Small intestine (tissue), 7 donors: ENCODE results near the gene SBNO2. TPM values are rescaled to one million over a fixed set of nuclear protein-coding genes. Genes with fewer than 3 reads are reported as not detected.
A peak's percentile ranks its signal among the peaks of the same experiment; 100 is the strongest.

ENCODE experiments used
- DNase-seq, 2 donors: peaks; one replicate each; pipeline versions ENCODE4 v3.0.0 to v3.0.0-alpha.2; 2013
- FAIRE-seq: peaks from 2 replicates; lab custom pipeline; 2012; peaks lifted over from hg19 to GRCh38; lab: Jason Lieb, UNC
- H3K27ac ChIP-seq, 3 donors: one replicate each; pipeline ENCODE4 v1.5.1; 2013; ENCODE audit warnings: low read length in 2 of 3, mild to moderate bottlenecking in 2 of 3, control low read depth in 1 of 3, inconsistent platforms in 1 of 3, low read depth in 1 of 3, moderate library complexity in 1 of 3
- H3K27me3 ChIP-seq, 3 donors: one replicate each; pipeline ENCODE4 v1.6.1; 2013; ENCODE audit warnings: low read length in 3 of 3, inconsistent platforms in 1 of 3; ENCODE audit not compliant: control insufficient read depth in 3 of 3, insufficient read depth in 3 of 3
- H3K36me3 ChIP-seq, 3 donors: one replicate each; pipeline ENCODE4 v1.6.1; 2013; ENCODE audit warnings: low read length in 3 of 3, inconsistent platforms in 1 of 3, low read depth in 1 of 3, mild to moderate bottlenecking in 1 of 3, moderate library complexity in 1 of 3; ENCODE audit not compliant: control insufficient read depth in 3 of 3, insufficient read depth in 2 of 3
- H3K4me1 ChIP-seq, 3 donors: one replicate each; pipeline ENCODE4 v1.6.1; 2013; ENCODE audit warnings: low read length in 2 of 3, inconsistent platforms in 1 of 3, low read depth in 1 of 3, mild to moderate bottlenecking in 1 of 3, moderate library complexity in 1 of 3; ENCODE audit not compliant: control insufficient read depth in 3 of 3, insufficient read depth in 2 of 3
- H3K4me3 ChIP-seq, 3 donors: one replicate each; pipeline ENCODE4 v1.5.1; 2013; ENCODE audit warnings: low read length in 3 of 3, control low read depth in 1 of 3, inconsistent platforms in 1 of 3, low read depth in 1 of 3, mild to moderate bottlenecking in 1 of 3, moderate library complexity in 1 of 3
- H3K9me3 ChIP-seq, 2 donors: one replicate each; pipeline ENCODE4 v1.6.1; 2013; ENCODE audit warnings: low read depth in 1 of 2, low read length in 1 of 2; ENCODE audit not compliant: control insufficient read depth in 2 of 2, insufficient read depth in 1 of 2
- WGBS, 3 donors: extraction: QIAGEN DNeasy Blood & Tissue Kit; methylation state at CpG; one replicate each; pipeline ENCODE4 v1.1.7; 2013; 5-methylcytosine and 5-hydroxymethylcytosine counted together
- polyA plus RNA-seq, 4 donors: library from polyadenylated mRNA; stranded (reverse) in 3 of 4; unstranded in 1 of 4; fragments of 200-250 nt in 3 of 4; fragments of 120-200 nt in 1 of 4; gene quantifications; one replicate each; pipeline versions ENCODE4 v1.2.1 to v1.2.3, GENCODE V29; 2013
- donor health status: healthy with polysubstance abuse.
- donor health status: control.
- donor health status: control.
- donor health status: Bipolar disorder and iron deficiency.
- donor health status: healthy.

Gene SBNO2
- polyA plus RNA-seq, 4 donors: 19.7 to 32.1 (median 21.6) TPM

- Histone ChIP-seq H3K4me3 (no peak overlapping the region), H3K27ac (no peak overlapping the region), H3K4me1 (no peaks in the 10 kb centered on the region), H3K9me3 (peaks cover 0 to 3% of the 10 kb centered on the region in 2 donors), H3K27me3 (no peaks in the 10 kb centered on the region), H3K36me3 (peaks cover 2 to 59% (median 2%) of the 10 kb centered on the region in 3 donors)
- FAIRE-seq (no peak), DNase-seq (peak; percentile 29 to 49)
- WGBS, 3 donors: 34 to 54% (median 44%) methylated on average over 7 to 18 of the region's 18 CpGs
Measured at GRCh38 chr19:1161716-1162115, 12.4 kb downstream of the SBNO2 start.

DNA sequence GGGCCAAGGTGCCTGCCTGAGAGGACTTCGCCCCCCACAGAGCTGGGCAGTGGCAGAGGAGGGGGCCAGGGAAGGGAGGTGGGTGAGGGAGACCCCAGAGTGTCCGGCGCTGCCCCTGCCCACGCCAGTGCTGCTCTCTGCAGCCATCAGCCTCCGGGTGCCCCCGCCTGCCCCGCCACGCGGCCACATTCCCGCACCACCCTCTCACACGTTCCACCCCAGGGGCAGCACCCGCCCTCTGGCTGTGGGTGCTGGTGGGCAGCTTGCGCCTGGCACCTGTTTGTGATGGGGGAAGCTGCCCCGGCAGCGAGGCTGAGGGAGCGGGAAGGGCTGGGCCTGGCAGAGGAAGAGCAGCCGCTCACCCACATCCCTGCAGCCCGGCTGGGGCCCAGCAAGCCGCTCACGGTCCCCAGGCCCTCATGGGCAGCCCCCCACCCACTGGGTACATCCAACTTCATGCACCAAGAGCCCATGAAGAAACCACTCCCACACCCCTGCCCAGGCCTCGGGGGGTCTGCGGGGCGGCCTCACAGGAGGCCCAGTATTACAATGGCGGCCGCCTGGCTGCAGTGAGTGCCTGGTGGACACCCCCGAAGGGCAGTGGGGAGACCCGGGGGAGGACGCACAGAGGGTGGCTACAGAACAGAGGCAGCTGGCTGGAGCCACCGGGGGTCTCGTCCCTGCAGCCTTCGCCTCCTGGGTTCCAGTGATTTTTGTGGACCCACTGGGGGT is 14.0 kb downstream of the SBNO2 start:
- Histone ChIP-seq H3K27me3 (no peaks in the 10 kb centered on the region), H3K4me3 (no peak overlapping the region), H3K36me3 (peaks cover 0 to 60% (median 2%) of the 10 kb centered on the region in 3 donors), H3K9me3 (no peaks in the 10 kb centered on the region), H3K4me1 (peaks cover 0 to 12% (median 4%) of the 10 kb centered on the region in 3 donors), H3K27ac (no peak overlapping the region)
- 86 to 92% (median 92%) methylated on average over 21 to 31 of the region's 31 CpGs for WGBS, 3 donors
- DNase-seq (no peak), FAIRE-seq (no peak)

DNA sequence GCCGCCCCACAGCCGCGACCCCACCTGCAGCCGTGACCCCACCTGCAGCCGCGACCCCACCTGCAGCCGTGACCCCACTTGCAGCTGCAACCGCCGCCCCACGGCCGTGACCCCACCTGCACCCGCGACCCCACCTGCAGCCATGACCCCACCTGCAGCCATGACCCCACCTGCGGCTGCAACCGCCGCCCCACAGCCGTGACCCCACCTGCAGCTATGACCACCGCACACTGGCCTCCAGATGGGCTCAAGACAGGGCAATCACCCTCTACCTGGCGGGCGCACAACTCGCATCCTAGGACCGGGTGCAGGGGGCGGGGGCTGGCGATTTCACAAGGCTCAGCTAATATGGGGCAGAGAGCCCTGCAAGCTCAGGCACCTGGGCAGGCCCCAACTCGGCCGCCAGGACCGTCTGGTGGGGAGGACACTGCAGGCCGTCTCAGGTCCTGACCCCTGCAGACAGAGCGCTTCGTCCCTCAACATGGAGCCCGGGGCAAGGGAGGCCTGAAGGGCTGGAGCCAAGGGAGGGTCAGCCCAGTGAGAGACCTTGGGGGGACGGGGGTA is 15.1 kb downstream of the SBNO2 start:
- no peaks in the 10 kb centered on the region for H3K9me3 ChIP-seq
- FAIRE-seq: no peak
- H3K36me3 ChIP-seq: peaks cover 0 to 63% (median 4%) of the 10 kb centered on the region in 3 donors
- H3K27ac ChIP-seq: no peak overlapping the region
- no peak overlapping the region for H3K4me3 ChIP-seq
- no peak for DNase-seq
- peaks cover 0 to 16% (median 4%) of the 10 kb centered on the region in 3 donors for H3K4me1 ChIP-seq
- H3K27me3 ChIP-seq: no peaks in the 10 kb centered on the region
- WGBS, 3 donors: 94 to 95% (median 95%) methylated on average over 28 to 32 of the region's 32 CpGs

DNA sequence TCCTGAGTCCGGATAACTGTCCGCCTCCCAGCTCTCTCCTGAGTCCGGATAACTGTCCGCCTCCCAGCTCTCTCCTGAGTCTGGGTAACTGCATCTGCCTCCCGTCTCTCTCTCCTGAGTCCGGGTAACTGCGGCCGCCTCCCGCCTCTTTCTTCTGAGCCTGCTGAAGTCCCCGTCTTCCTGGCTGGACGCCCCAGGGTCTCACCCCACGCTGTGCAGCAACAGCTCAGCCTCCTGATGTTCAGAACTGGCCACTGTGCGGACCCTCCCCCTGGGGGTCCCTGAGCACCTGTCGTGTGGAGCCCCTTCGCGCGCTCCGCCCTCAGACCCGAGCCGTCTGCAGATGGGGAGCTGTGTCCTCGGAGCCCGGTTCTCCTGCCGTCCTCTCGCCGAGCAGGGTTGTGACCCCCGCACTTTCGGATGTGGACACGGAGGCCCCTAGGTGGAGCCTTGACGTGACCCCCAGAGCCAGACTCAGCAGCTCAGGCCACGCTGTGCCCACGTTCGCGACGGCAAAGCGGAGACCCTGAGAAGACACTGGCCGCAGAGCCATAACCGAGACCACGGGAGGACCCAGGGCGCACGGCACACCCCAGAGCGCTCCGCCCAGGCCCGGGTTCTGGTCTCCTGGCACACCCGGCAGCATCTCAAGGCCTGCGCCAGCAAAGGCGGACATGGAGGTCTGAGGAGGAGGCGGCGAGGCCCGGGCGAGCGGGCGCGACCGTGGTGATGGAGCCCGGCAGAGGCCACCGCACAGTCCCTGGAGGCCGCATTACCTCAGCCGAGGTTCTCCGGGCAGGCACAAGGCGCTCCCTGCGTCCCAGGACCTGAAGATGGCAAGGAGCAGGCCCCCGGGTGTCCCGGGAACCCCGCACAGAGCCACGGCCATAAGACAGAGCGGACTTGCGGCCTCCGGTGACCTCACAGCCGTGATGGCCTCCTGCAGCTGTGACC is 15.9 kb downstream of the SBNO2 start:
- Histone ChIP-seq H3K9me3 (no peaks in the 10 kb centered on the region), H3K4me1 (peaks cover 0 to 16% (median 4%) of the 10 kb centered on the region in 3 donors), H3K27me3 (no peaks in the 10 kb centered on the region), H3K36me3 (peaks cover 3 to 68% (median 7%) of the 10 kb centered on the region in 3 donors), H3K4me3 (no peak overlapping the region), H3K27ac (no peak overlapping the region)
- FAIRE-seq (no peak), DNase-seq (no peak)
- WGBS, 3 donors: 93 to 94% (median 94%) methylated on average over 64 to 69 of the region's 69 CpGs

- no peaks in the 10 kb centered on the region for H3K9me3 ChIP-seq
- no peaks in the 10 kb centered on the region for H3K27me3 ChIP-seq
- H3K27ac ChIP-seq: no peak overlapping the region
- FAIRE-seq: no peak
- WGBS, 3 donors: 94 to 95% (median 94%) methylated on average over 44 to 46 of the region's 46 CpGs
- no peak overlapping the region for H3K4me3 ChIP-seq
- no peak for DNase-seq
- H3K36me3 ChIP-seq: peaks cover 3 to 70% (median 13%) of the 10 kb centered on the region in 3 donors
- peaks cover 0 to 16% (median 4%) of the 10 kb centered on the region in 3 donors for H3K4me1 ChIP-seq
Measured at GRCh38 chr19:1156830-1157615, 17.0 kb downstream of the SBNO2 start.

GRCh38 chr19:1156305-1156801 is 17.7 kb downstream of the SBNO2 start:
- no peaks in the 10 kb centered on the region for H3K27me3 ChIP-seq
- H3K4me1 ChIP-seq: peaks cover 0 to 16% (median 4%) of the 10 kb centered on the region in 3 donors
- peak overlapping the region in 1 of 3 donors; percentile 92 for H3K27ac ChIP-seq
- DNase-seq: no peak
- no peak overlapping the region for H3K4me3 ChIP-seq
- FAIRE-seq: no peak
- 83 to 88% (median 87%) methylated on average over 24 of the region's 24 CpGs for WGBS, 3 donors
- H3K36me3 ChIP-seq: peaks cover 3 to 76% (median 14%) of the 10 kb centered on the region in 3 donors
- no peaks in the 10 kb centered on the region for H3K9me3 ChIP-seq

GRCh38 chr19:1155352-1156304 is 18.4 kb downstream of the SBNO2 start:
- H3K27me3 ChIP-seq: no peaks in the 10 kb centered on the region
- no peak for FAIRE-seq
- H3K36me3 ChIP-seq: peaks cover 6 to 81% (median 14%) of the 10 kb centered on the region in 3 donors
- no peaks in the 10 kb centered on the region for H3K9me3 ChIP-seq
- peak overlapping the region; percentile 52 to 92 (median 65) for H3K27ac ChIP-seq
- H3K4me3 ChIP-seq: no peak overlapping the region
- peak in 1 of 2 donors; percentile 28 for DNase-seq
- 77 to 82% (median 80%) methylated on average over 27 to 29 of the region's 29 CpGs for WGBS, 3 donors
- peaks cover 0 to 16% (median 4%) of the 10 kb centered on the region in 3 donors for H3K4me1 ChIP-seq
